Measurements from ENCODE around the gene TSPAN31.

- TF ChIP-seq CTCF (conservative IDR thresholded peaks at IDR 0.05 in 1 of 2, IDR thresholded peaks at IDR 0.05 in 1 of 2; ENCODE audit: extremely low read depth in 1 of 2, insufficient read depth in 1 of 2, low read depth in 1 of 2, low read length in 2 of 2), result no peak
- TF ChIP-seq EZH2 (IDR thresholded peaks at IDR 0.05; ENCODE audit: borderline replicate concordance, low read length), result no peak
Observed at GRCh38 chr12:57783861-57784260, 39.0 kb downstream of the TSPAN31 start.
